Neutrophil (primary cell): ENCODE data around the gene PSRC1.

ENCODE experiments used
- H3K27ac ChIP-seq: fragments of 200-600 bp; sonication (generic); 2 replicates; pipeline ENCODE4 v1.5.1; 2016; ENCODE audit warnings: mild to moderate bottlenecking, moderate library complexity
- H3K27me3 ChIP-seq: fragments of 200-600 bp; sonication (generic); 2 replicates; pipeline ENCODE4 v1.6.0; 2016; ENCODE audit warnings: mild to moderate bottlenecking
- H3K36me3 ChIP-seq: fragments of 200-600 bp; sonication (generic); 2 replicates; pipeline ENCODE4 v1.5.1; 2017
- H3K4me1 ChIP-seq, 2 experiments: fragments of 200-600 bp in 1 of 2; sonication (generic) in 1 of 2; 1 replicate in 1 of 2; 2 replicates in 1 of 2; pipeline versions ENCODE4 v1.5.1 to v1.6.1; 2013 to 2016; ENCODE audit warnings: low read depth in 1 of 2, low read length in 1 of 2, mild to moderate bottlenecking in 1 of 2, moderate library complexity in 1 of 2; ENCODE audit not compliant: control insufficient read depth in 1 of 2, insufficient read depth in 1 of 2
- H3K4me3 ChIP-seq, 2 experiments: fragments of 200-600 bp in 1 of 2; sonication (generic) in 1 of 2; 1 replicate in 1 of 2; 2 replicates in 1 of 2; pipeline ENCODE4 v1.5.1; 2013 to 2016; ENCODE audit warnings: low read depth in 1 of 2, low read length in 1 of 2, mild to moderate bottlenecking in 1 of 2, moderate library complexity in 1 of 2
- H3K9me3 ChIP-seq: fragments of 200-600 bp; sonication (generic); 2 replicates; pipeline ENCODE4 v1.5.1; 2016
- TF ChIP-seq, protein P1 (sequence below): fragments of 200-600 bp; sonication (generic); IDR thresholded peaks from 2 replicates; pipeline ENCODE4 v1.5.1; 2016; ENCODE audit warnings: antibody characterized with exemption

PSRC1 gene

DNA sequence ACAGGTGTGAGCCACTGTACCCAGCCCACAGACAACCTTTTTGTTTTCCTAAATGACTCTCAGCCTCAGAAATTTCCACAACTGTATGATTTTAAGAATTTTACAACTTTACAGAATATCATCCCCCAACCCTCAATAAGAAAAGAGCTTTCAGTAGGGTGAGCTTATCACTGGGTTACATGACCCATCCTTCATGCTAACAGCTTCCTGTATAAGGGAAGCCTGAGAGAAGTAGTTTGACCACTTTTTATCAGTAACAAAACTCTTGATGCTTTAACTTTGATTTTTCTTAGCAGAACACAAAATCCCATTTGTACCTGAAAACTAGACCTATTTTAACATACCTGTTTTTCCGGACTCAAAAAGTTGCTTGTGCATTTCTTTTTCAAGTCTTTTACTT, 33.6 kb upstream of the PSRC1 start:
- Histone ChIP-seq H3K36me3 (peaks cover 98% of the 10 kb centered on the region), H3K4me1 (no peaks in the 10 kb centered on the region), H3K4me3 (no peak overlapping the region), H3K9me3 (no peaks in the 10 kb centered on the region), H3K27me3 (no peaks in the 10 kb centered on the region), H3K27ac (no peak overlapping the region)
- TF ChIP-seq, protein P1, sequence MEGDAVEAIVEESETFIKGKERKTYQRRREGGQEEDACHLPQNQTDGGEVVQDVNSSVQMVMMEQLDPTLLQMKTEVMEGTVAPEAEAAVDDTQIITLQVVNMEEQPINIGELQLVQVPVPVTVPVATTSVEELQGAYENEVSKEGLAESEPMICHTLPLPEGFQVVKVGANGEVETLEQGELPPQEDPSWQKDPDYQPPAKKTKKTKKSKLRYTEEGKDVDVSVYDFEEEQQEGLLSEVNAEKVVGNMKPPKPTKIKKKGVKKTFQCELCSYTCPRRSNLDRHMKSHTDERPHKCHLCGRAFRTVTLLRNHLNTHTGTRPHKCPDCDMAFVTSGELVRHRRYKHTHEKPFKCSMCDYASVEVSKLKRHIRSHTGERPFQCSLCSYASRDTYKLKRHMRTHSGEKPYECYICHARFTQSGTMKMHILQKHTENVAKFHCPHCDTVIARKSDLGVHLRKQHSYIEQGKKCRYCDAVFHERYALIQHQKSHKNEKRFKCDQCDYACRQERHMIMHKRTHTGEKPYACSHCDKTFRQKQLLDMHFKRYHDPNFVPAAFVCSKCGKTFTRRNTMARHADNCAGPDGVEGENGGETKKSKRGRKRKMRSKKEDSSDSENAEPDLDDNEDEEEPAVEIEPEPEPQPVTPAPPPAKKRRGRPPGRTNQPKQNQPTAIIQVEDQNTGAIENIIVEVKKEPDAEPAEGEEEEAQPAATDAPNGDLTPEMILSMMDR = no peak

DNA sequence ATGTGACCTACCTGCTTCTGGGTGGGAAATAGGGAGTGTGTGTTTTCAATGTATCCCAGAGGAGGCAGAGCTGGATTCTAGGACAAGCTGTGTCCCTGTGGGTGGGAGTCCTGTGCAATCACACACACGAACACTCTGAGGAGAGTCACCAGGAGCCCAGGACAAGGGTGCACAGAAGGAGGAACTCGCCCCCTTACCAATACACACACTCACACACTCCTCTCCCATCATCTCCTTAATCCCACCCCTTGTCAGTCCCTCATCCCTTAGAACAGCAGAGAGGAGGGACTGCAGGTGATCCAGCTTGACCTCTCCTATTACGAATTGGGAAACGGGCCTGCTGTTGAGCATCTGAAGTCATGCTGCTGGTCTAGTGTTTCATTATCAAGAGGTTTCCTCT, 32.3 kb upstream of the PSRC1 start:
- TF ChIP-seq, protein P1 = no peak
- Histone ChIP-seq H3K27ac (no peak overlapping the region), H3K36me3 (peaks cover 98% of the 10 kb centered on the region), H3K9me3 (no peaks in the 10 kb centered on the region), H3K4me1 (no peaks in the 10 kb centered on the region), H3K4me3 (no peak overlapping the region), H3K27me3 (no peaks in the 10 kb centered on the region)

DNA sequence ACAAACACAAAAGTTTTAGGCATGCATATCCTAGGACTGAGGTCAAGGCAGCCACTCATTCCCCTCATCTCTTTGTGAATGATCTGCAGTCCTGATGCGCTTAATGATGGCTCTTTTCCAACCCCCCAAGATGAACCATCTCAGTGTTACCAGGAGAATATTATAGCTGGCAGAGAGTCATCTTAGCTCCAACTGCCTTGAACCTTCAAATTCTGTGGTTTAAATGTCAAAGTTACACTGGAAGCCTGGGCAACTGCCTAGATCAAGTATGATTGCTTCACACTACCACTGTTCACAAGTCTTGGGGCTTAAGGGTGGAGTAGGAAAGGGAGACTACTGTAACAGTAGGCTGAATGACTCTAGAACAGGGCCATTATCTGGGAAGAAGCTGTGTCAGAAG, 31.9 kb upstream of the PSRC1 start:
- H3K27ac ChIP-seq = no peak overlapping the region
- H3K4me1 ChIP-seq = no peaks in the 10 kb centered on the region
- no peak overlapping the region for H3K4me3 ChIP-seq
- H3K27me3 ChIP-seq = no peaks in the 10 kb centered on the region
- TF ChIP-seq, protein P1 = no peak
- H3K36me3 ChIP-seq = peaks cover 98% of the 10 kb centered on the region
- H3K9me3 ChIP-seq = no peaks in the 10 kb centered on the region

DNA sequence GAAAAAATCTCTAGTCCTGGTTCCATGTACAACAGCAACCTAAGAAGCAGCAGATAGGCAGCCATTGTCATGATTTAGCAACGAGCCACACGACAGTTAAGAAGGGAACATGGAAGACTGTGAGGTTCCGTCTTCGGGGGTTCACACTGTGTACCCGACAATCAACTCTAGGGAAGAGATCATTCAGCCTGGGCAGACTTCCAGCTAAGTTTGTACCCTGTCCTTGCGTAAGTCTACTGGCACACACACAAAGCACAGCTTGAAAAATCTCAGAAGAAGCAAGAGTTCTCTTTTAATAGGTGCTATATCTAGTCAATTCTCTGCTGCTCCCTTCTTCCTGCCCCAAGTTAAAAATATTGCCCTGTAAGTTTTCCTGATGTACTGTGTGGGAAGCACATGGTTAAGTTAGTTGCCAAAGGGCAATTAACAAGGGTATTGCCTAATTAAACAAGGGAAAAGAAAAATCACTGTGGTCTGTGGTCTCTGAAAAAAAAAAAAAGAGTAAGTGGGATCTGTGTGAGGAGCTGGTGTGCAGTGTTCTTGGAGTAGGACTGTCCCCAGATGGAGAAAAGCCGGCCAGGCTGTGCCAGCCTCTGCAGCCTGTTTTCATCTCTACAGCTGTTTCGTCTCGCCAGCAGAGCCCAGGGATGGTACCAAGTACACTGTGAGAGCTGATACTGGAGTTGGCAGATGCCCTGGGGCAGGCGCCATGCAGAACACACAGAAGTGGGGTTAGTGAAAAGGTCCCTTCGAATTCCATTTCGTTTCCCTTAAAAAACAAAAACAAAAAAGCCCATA, 30.2 kb upstream of the PSRC1 start:
- no peaks in the 10 kb centered on the region for H3K9me3 ChIP-seq
- peaks cover 98% of the 10 kb centered on the region for H3K36me3 ChIP-seq
- TF ChIP-seq, protein P1 = no peak
- no peaks in the 10 kb centered on the region for H3K27me3 ChIP-seq
- no peaks in the 10 kb centered on the region for H3K4me1 ChIP-seq
- no peak overlapping the region for H3K4me3 ChIP-seq
- no peak overlapping the region for H3K27ac ChIP-seq

DNA sequence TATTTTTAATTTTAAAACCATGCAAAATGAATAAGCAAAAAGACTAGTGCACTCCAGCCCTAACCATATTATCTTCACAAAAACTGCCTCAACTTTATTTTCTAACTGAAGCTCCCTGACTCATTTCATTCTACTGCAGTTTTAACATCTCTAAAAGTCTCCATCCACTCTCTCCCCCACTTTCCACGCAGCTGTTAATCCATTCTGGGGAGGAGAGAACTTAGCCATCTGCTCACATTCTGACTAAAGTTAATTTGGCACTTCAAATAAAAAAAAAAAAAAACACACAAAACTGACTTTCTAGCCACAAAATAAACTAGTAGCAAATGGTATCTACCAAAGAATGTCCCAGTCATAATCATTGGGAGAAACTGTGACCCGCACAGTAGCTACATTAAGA, 29.3 kb upstream of the PSRC1 start:
- TF ChIP-seq, protein P1 = no peak
- Histone ChIP-seq H3K4me3 (no peak overlapping the region), H3K27me3 (no peaks in the 10 kb centered on the region), H3K9me3 (no peaks in the 10 kb centered on the region), H3K36me3 (peaks cover 90% of the 10 kb centered on the region), H3K4me1 (peaks cover 3% of the 10 kb centered on the region in 2 experiments), H3K27ac (no peak overlapping the region)
